Measurements from ENCODE around the gene NRP2. TPM values are rescaled to one million over a fixed set of nuclear protein-coding genes. Genes with fewer than 3 reads are reported as not detected.

The NRP2 gene
- 18.3 and 19.9 TPM in 2 replicates for total RNA-seq (2014; rRNA removed)
- Bru-seq, nascent RNA: percentile 59 among the genes with signal in this experiment
- percentile 53 among the genes with signal in this experiment for BruChase-seq, experiment 1, labeled RNA remaining after a 6-hour chase
- percentile 44 among the genes with signal in this experiment for BruChase-seq, experiment 2, labeled RNA remaining after a 2-hour chase
- long read RNA-seq, partial matches to known transcripts: 3 of 19 reads
- long read RNA-seq, other reads (novel, unspliced or antisense): 14 of 19 reads

- H3K4me1 ChIP-seq (ENCODE audit: insufficient read depth, low read length): peaks cover 42% of the 10 kb centered on the region
- H3K36me3 ChIP-seq (ENCODE audit: low read depth, low read length): no peaks in the 10 kb centered on the region
- peak within 1 kb of the TSS; percentile 89 for H3K4me3 ChIP-seq (ENCODE audit: low read length)
- intact Hi-C loops (cut with micrococcal nuclease): loop anchor here (2.0 to 10.0 kb wide), 5 partner anchors 65 to 1138 kb away; partner anchors contain the start of gene PARD3B
- peak within 1 kb of the TSS; percentile 93 for H2AFZ ChIP-seq (ENCODE audit: low read length)
- ATAC-seq (peak; percentile 67), DNase-seq (peak; percentile 83)
- H3K9me3 ChIP-seq (ENCODE audit: low read length): no peaks in the 10 kb centered on the region
- TF ChIP-seq CTCF (conservative IDR thresholded peaks at IDR 0.05; ENCODE audit: low read depth, low read length): no peak
- TF ChIP-seq EZH2phosphoT487 (IDR thresholded peaks at IDR 0.05; ENCODE audit: borderline replicate concordance, low read length): no peak
- TF ChIP-seq EZH2 (IDR thresholded peaks at IDR 0.05; ENCODE audit: low read length, unreplicated experiment): no peak
- H3F3A ChIP-seq (ENCODE audit: low read length, unreplicated experiment): no peaks in the 10 kb centered on the region
- ChIA-PET POLR2A (ENCODE audit: unreplicated experiment) (interaction anchor here (0.6 to 0.7 kb wide), 5 partner anchors 11 to 1381 kb away, joined by 3 to 4 read pairs (median 3); no protein-coding TSS in a partner anchor), CTCF (no interaction called here)
- H3K9me2 ChIP-seq (replicated peaks; ENCODE audit: low read length): no peaks in the 10 kb centered on the region
- no peak within 1 kb of the TSS for H3K27ac ChIP-seq (ENCODE audit: low read length)
- H3K4me2 ChIP-seq (ENCODE audit: low read length): peak within 1 kb of the TSS; percentile 84
- BruUV-seq (replicated peaks): no TSS peak
- no peaks in the 10 kb centered on the region for H4K20me1 ChIP-seq (ENCODE audit: low read length)
- peak within 1 kb of the TSS; percentile 62 for H3K9ac ChIP-seq (ENCODE audit: low read length)
- H3K79me2 ChIP-seq (ENCODE audit: low read length): peaks cover 39% of the 10 kb centered on the region
- H3K27me3 ChIP-seq (ENCODE audit: low read length): no peaks in the 10 kb centered on the region
Observed at GRCh38 chr2:205682239-205682970, at the start of gene NRP2. Gene NRP2 (plus strand): TSS chr2:205682501. CDS start chr2:205683291, 790 bp downstream.

- Histone ChIP-seq H3F3A (ENCODE audit: low read length, unreplicated experiment) (no peaks in the 10 kb centered on the region), H3K27ac (ENCODE audit: low read length) (no peak overlapping the region), H3K4me3 (ENCODE audit: low read length) (no peak overlapping the region), H3K79me2 (ENCODE audit: low read length) (no peaks in the 10 kb centered on the region), H4K20me1 (ENCODE audit: low read length) (no peaks in the 10 kb centered on the region), H2AFZ (ENCODE audit: low read length) (no peak overlapping the region), H3K9ac (ENCODE audit: low read length) (no peak overlapping the region), H3K9me2 (replicated peaks; ENCODE audit: low read length) (no peaks in the 10 kb centered on the region), H3K36me3 (ENCODE audit: low read depth, low read length) (no peaks in the 10 kb centered on the region), H3K4me2 (ENCODE audit: low read length) (no peak overlapping the region), H3K4me1 (ENCODE audit: insufficient read depth, low read length) (peaks cover 9% of the 10 kb centered on the region; the same call in 1 of the 2 replicates), H3K27me3 (ENCODE audit: low read length) (peaks cover 4% of the 10 kb centered on the region; the same call in 1 of the 2 replicates), H3K9me3 (ENCODE audit: low read length) (no peaks in the 10 kb centered on the region)
- CTCF ChIA-PET: no interaction called here
- BruUV-seq (replicated peaks): no TSS peak
- POLR2A ChIA-PET (ENCODE audit: unreplicated experiment): no interaction called here
- DNase-seq (no peak), ATAC-seq (no peak)
- TF ChIP-seq EZH2phosphoT487 (IDR thresholded peaks at IDR 0.05; ENCODE audit: borderline replicate concordance, low read length) (no peak), CTCF (conservative IDR thresholded peaks at IDR 0.05; ENCODE audit: low read depth, low read length) (no peak), EZH2 (IDR thresholded peaks at IDR 0.05; ENCODE audit: low read length, unreplicated experiment) (no peak)
- intact Hi-C loops (cut with micrococcal nuclease): no loop called here
Observed at GRCh38 chr2:205633994-205634393, 48.3 kb upstream of the NRP2 start.
